MM.1S (cell line): Measurements from ENCODE around the gene ADAM19.

Source experiments
- CTCF ChIP-seq: fragments of 300-600 bp; sonication (generic); IDR thresholded peaks from 2 replicates; pipeline ENCODE4 v1.5.1; 2016; ENCODE audit warnings: antibody characterized with exemption, low read length, mixed read lengths
- EZH2 ChIP-seq: fragments of 300-600 bp; sonication (generic); optimal IDR thresholded peaks from 2 replicates; pipeline ENCODE3; 2017; ENCODE audit warnings: low read depth, mild to moderate bottlenecking, antibody characterized with exemption, low read length, mixed read lengths

- TF ChIP-seq EZH2 (no peak), CTCF (no peak)
These were observed 81.3 kb downstream of the ADAM19 start for GRCh38 chr5:157494178-157494832.
